Thymus (tissue), 11 donors: ENCODE data around the gene CIT. TPM values are rescaled to one million over a fixed set of nuclear protein-coding genes. Genes with fewer than 3 reads are reported as not detected.
"Not testable (repeated sequence)": the region's sequence is repeated elsewhere in the genome, so short reads cannot be mapped to it uniquely, and the experiment has no call there.

Source experiments
- DNase-seq, 9 donors: peaks; one replicate each; pipeline ENCODE4 v3.0.0-alpha.2; 2013; ENCODE audit warnings: low spot score in 9 of 9, low read depth in 6 of 9, missing footprints in 1 of 9
- H3K27ac ChIP-seq, 2 donors: one replicate each; pipeline ENCODE4 v1.5.1; 2013; ENCODE audit warnings: control low read depth in 1 of 2, low read depth in 1 of 2, low read length in 1 of 2, mild to moderate bottlenecking in 1 of 2, moderate library complexity in 1 of 2
- H3K27me3 ChIP-seq, 2 donors: one replicate each; pipeline ENCODE4 v1.5.1; 2013; ENCODE audit warnings: low read length in 1 of 2; ENCODE audit not compliant: control insufficient read depth in 2 of 2, insufficient read depth in 1 of 2
- H3K36me3 ChIP-seq, 2 donors: one replicate each; pipeline ENCODE4 v1.5.1; 2013; ENCODE audit warnings: low read length in 1 of 2, mild to moderate bottlenecking in 1 of 2, moderate library complexity in 1 of 2; ENCODE audit not compliant: control insufficient read depth in 2 of 2, insufficient read depth in 2 of 2
- H3K4me1 ChIP-seq, 2 donors: one replicate each; pipeline ENCODE4 v1.5.1; 2013; ENCODE audit warnings: low read length in 2 of 2; ENCODE audit not compliant: control insufficient read depth in 2 of 2, insufficient read depth in 2 of 2
- H3K4me3 ChIP-seq, 2 donors: one replicate each; pipeline ENCODE4 v1.5.1; 2013; ENCODE audit warnings: low read length in 2 of 2, control low read depth in 1 of 2, mild to moderate bottlenecking in 1 of 2
- H3K9me3 ChIP-seq, 2 donors: one replicate each; pipeline ENCODE4 v1.5.1; 2013; ENCODE audit warnings: low read length in 1 of 2, mild to moderate bottlenecking in 1 of 2; ENCODE audit not compliant: control insufficient read depth in 2 of 2, insufficient read depth in 1 of 2
- WGBS: extraction: QIAGEN DNeasy Blood & Tissue Kit; methylation state at CpG from one replicate; pipeline ENCODE4 v1.1.7; 2013; 5-methylcytosine and 5-hydroxymethylcytosine counted together
- polyA plus RNA-seq: library from polyadenylated mRNA; stranded (reverse); fragments of 200-250 nt; gene quantifications from one replicate; pipeline ENCODE4 v1.2.3, GENCODE V29; 2013
- total RNA-seq: library from RNA; stranded (reverse); fragments of 120-200 nt; gene quantifications from one replicate; pipeline ENCODE4 v1.2.4, GENCODE V29; 2013
- donor health status: healthy.

The CIT gene
- total and polyA plus RNA-seq, 2 donors, result 2.6 to 9.1 TPM

DNA sequence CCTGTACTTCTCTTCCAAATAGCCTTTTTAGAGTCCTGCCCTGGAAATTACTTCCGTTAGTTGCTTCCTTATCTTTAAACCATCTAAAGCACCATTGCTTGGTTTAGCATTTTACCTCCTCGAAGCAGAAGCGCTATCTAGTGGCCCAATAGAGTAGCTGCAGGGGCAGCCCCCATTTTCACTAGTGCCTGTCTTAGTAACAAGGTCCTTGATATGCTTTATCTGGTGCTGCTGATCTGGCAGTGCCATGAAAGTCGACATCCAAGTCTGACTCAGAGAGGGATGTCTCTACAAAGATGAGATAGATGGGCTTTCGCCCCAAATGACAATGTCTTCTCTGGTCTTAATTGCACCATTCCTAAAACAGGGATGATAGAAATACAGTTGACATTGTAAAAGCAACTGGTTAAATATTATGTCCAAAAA, 25.0 kb upstream of the CIT start:
- Histone ChIP-seq H3K4me1 (no peaks in the 10 kb centered on the region), H3K36me3 (no peaks in the 10 kb centered on the region), H3K9me3 (no peaks in the 10 kb centered on the region), H3K27me3 (no peaks in the 10 kb centered on the region), H3K4me3 (no peak overlapping the region), H3K27ac (no peak overlapping the region)
- peak; percentile 43 to 81 (median 58) for DNase-seq
- 2% methylated on average over 5 of the region's 5 CpGs for WGBS

DNA sequence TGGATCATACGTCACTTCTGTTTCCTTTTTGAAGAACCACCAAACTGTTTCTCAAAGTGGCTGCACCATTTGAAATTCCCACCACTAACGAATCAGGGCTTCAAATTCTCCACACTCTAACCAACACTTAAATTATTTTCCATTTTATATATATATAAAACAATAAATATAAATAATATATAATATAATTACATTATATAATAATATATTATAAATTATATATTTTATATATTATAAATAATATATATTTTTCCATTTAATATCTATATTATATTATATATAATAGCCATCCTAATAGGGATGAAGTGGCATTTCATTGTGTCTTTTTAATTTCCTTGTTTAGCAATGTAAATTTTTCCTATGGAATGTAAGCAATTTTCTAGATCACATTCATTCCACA, 24.6 kb upstream of the CIT start:
- Histone ChIP-seq H3K36me3 (no peaks in the 10 kb centered on the region), H3K4me3 (no peak overlapping the region), H3K27ac (no peak overlapping the region), H3K27me3 (no peaks in the 10 kb centered on the region), H3K9me3 (no peaks in the 10 kb centered on the region), H3K4me1 (no peaks in the 10 kb centered on the region)
- no peak for DNase-seq
- WGBS, result 90% methylated on average over 2 of the region's 2 CpGs

DNA sequence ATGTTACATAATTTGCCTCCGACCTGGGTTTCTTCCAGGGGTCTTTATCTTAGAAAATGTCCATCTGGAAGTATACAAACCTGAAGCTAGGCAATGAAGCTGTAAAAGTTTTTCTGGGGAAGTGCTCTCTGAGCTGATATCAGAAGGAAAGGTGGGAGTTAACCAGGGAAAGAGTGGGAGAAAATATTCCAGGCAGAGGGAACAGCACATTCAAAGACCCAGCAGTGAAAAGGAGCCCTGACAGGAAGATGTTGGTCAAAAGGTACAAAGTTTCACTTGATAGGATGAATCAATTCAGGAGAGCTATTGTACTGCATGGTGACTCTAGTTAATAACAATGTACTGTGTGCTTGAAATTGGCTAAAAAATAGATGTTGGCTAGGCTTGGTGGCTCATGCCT, 17.8 kb upstream of the CIT start:
- no peak for DNase-seq
- H3K9me3 ChIP-seq, result no peaks in the 10 kb centered on the region
- no peak overlapping the region for H3K4me3 ChIP-seq
- WGBS, result 85% methylated on average over 1 of the region's 1 CpG
- no peaks in the 10 kb centered on the region for H3K36me3 ChIP-seq
- no peaks in the 10 kb centered on the region for H3K4me1 ChIP-seq
- H3K27me3 ChIP-seq, result no peaks in the 10 kb centered on the region
- no peak overlapping the region for H3K27ac ChIP-seq

GRCh38 chr12:119892611-119893010, 15.5 kb upstream of the CIT start:
- H3K9me3 ChIP-seq, H3K4me3 ChIP-seq, DNase-seq, H3K27me3 ChIP-seq, H3K4me1 ChIP-seq, H3K27ac ChIP-seq, H3K36me3 ChIP-seq: not testable (repeated sequence)
- 60% methylated on average over 1 of the region's 1 CpG for WGBS

DNA sequence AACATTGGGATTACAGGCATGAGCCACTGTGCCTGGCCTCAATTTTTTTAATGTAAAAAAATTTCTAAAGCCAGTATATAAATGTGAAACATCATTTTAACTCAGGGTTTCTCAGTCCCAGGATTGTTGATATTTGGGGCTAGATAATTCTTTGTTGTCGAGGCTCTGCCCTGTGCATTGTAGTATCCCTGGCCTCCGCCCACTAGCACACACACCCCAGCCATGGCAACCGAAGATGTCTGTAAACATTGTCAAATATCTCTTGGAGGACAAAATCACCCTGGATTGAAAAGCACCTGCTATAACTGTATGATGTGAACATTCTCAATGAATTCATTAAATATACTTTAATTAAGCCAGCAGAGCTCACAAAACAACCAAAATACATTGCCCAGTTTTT, 8.4 kb upstream of the CIT start:
- H3K4me3 ChIP-seq, result no peak overlapping the region
- H3K36me3 ChIP-seq, result no peaks in the 10 kb centered on the region
- peaks cover 0 to 2% of the 10 kb centered on the region in 2 donors for H3K27me3 ChIP-seq
- no peak overlapping the region for H3K27ac ChIP-seq
- H3K4me1 ChIP-seq, result no peaks in the 10 kb centered on the region
- WGBS, result 95% methylated on average over 3 of the region's 3 CpGs
- no peaks in the 10 kb centered on the region for H3K9me3 ChIP-seq
- DNase-seq, result no peak

DNA sequence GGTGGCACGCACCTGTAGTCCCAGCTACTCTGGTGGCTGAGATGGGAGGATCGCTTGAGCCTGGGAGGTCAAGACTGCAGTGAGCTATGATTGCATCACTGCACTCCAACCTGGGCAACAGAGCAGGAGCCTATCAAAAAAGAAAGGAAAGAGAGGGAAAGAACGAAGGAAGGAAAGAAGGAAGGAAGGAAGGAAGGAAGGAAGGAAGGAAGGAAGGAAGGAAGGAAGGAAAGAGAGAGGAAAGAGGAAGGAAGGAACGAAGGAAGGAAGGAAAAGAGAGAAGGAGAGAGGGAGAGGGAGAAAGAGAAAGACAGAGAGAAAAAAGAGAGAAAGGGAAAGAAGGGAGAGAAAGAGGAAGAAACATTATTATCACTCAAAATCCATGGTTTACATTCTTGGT, 6.7 kb upstream of the CIT start:
- not testable (repeated sequence) for H3K27me3 ChIP-seq, H3K4me3 ChIP-seq, H3K9me3 ChIP-seq, DNase-seq, H3K36me3 ChIP-seq, H3K4me1 ChIP-seq, H3K27ac ChIP-seq
- 81% methylated on average over 4 of the region's 4 CpGs for WGBS

DNA sequence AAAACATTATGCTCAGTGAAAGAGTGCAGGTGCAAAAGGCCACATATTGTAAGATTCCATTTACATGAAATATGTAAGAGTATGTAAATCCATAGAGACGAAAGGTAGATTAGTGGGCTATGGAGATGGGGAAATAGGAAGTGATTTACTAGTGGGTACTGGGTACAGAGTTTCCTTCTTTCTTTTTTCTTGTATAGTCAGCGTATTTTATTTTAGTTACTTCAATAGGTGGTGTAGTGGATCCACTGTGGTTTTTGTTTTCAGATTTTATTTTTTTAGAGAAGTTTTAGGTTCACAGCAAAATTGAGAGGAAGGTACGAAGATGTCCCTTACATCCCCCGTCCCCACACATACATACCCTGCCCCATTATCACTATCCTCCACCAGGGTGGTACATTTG, 6.1 kb upstream of the CIT start:
- H3K4me1 ChIP-seq, result no peaks in the 10 kb centered on the region
- peaks cover 0 to 2% of the 10 kb centered on the region in 2 donors for H3K27me3 ChIP-seq
- no peak overlapping the region for H3K4me3 ChIP-seq
- H3K36me3 ChIP-seq, result no peaks in the 10 kb centered on the region
- WGBS, result 90% methylated on average over 4 of the region's 4 CpGs
- no peak for DNase-seq
- H3K27ac ChIP-seq, result no peak overlapping the region
- H3K9me3 ChIP-seq, result no peaks in the 10 kb centered on the region

- peaks cover 0 to 2% of the 10 kb centered on the region in 2 donors for H3K27me3 ChIP-seq
- DNase-seq, result no peak
- WGBS, result 36% methylated on average over 4 of the region's 4 CpGs
- H3K36me3 ChIP-seq, result peaks cover 4 to 16% of the 10 kb centered on the region in 2 donors
- H3K4me1 ChIP-seq, result peaks cover 9 to 13% of the 10 kb centered on the region in 2 donors
- peak overlapping the region in 1 of 2 donors; percentile 55 for H3K27ac ChIP-seq
- peak overlapping the region; percentile 68 to 97 for H3K4me3 ChIP-seq
- H3K9me3 ChIP-seq, result no peaks in the 10 kb centered on the region
Observed at GRCh38 chr12:119877639-119877948, 474 bp upstream of the CIT start.

GRCh38 chr12:119870457-119870856, 6.7 kb downstream of the CIT start:
- WGBS, result 97% methylated on average over 5 of the region's 5 CpGs
- no peaks in the 10 kb centered on the region for H3K9me3 ChIP-seq
- H3K4me3 ChIP-seq, result no peak overlapping the region
- peaks cover 51 to 64% of the 10 kb centered on the region in 2 donors for H3K36me3 ChIP-seq
- no peak overlapping the region for H3K27ac ChIP-seq
- H3K4me1 ChIP-seq, result no peaks in the 10 kb centered on the region
- H3K27me3 ChIP-seq, result no peaks in the 10 kb centered on the region
- no peak for DNase-seq

- Histone ChIP-seq H3K36me3 (peaks cover 55 to 69% of the 10 kb centered on the region in 2 donors), H3K9me3 (no peaks in the 10 kb centered on the region), H3K4me3 (no peak overlapping the region), H3K27me3 (no peaks in the 10 kb centered on the region), H3K27ac (no peak overlapping the region), H3K4me1 (no peaks in the 10 kb centered on the region)
- WGBS, result 98% methylated on average over 5 of the region's 5 CpGs
- DNase-seq, result no peak
Observed at GRCh38 chr12:119869720-119870119, 7.4 kb downstream of the CIT start.
